ENCODE results near the gene ADARB1.

ADARB1 gene

GRCh38 chr21:45259206-45259840 is 184.9 kb downstream of the ADARB1 start:
- DNase-seq: no peak

- no peak for DNase-seq
These were observed 185.9 kb downstream of the ADARB1 start for GRCh38 chr21:45260191-45260825.

GRCh38 chr21:45261093-45261492 is 186.7 kb downstream of the ADARB1 start:
- no peak for DNase-seq

- DNase-seq: no peak
These were observed 187.7 kb downstream of the ADARB1 start for GRCh38 chr21:45262041-45262581.

- DNase-seq: no peak
These were observed 188.2 kb downstream of the ADARB1 start for GRCh38 chr21:45262616-45263015.

GRCh38 chr21:45263534-45263933 is 189.2 kb downstream of the ADARB1 start:
- DNase-seq: no peak

- DNase-seq: no peak
These were observed 189.9 kb downstream of the ADARB1 start for GRCh38 chr21:45264146-45264911.

GRCh38 chr21:45264912-45265515 is 190.6 kb downstream of the ADARB1 start:
- DNase-seq: no peak

- no peak for DNase-seq
These were observed 191.5 kb downstream of the ADARB1 start for GRCh38 chr21:45265721-45266517.

GRCh38 chr21:45266518-45267389 is 192.4 kb downstream of the ADARB1 start:
- no peak for DNase-seq

- DNase-seq: no peak
These were observed 193.0 kb downstream of the ADARB1 start for GRCh38 chr21:45267390-45267760.

GRCh38 chr21:45269861-45270260 is 195.5 kb downstream of the ADARB1 start:
- no peak for DNase-seq

- no peak for DNase-seq
These were observed 196.0 kb downstream of the ADARB1 start for GRCh38 chr21:45270306-45270821.

All from inflammatory macrophage treated with lipopolysaccharide for 4 hours (primary cell).